GM12872 (cell line): Measurements from ENCODE around the gene PSME1.

Experiments used
- CTCF ChIP-seq: IDR thresholded peaks from 3 replicates; pipeline ENCODE4 v1.5.1; 2011; ENCODE audit warnings: low read depth, mild to moderate bottlenecking, low read length, moderate library complexity; ENCODE audit not compliant: insufficient read depth

The PSME1 gene

GRCh38 chr14:24119691-24120090, 16.3 kb upstream of the PSME1 start:
- no peak for TF ChIP-seq CTCF

DNA sequence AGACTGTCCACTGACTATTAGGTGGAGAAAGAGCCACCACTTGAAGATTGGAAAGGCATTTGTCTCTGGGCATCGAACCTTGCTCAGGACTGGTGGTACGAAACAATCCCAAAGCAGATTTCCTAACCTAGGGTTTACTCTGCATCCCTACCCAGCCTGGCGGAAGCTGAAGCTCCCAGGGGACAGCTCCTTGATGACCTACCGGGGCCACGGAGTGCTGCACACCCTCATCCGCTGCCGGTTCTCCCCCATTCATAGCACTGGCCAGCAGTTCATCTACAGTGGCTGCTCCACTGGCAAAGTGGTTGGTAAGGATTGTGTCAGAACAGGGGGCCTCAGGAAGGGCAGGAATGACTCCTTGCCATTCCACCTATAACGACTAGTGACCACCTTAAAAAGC, 14.8 kb upstream of the PSME1 start:
- TF ChIP-seq CTCF: no peak

DNA sequence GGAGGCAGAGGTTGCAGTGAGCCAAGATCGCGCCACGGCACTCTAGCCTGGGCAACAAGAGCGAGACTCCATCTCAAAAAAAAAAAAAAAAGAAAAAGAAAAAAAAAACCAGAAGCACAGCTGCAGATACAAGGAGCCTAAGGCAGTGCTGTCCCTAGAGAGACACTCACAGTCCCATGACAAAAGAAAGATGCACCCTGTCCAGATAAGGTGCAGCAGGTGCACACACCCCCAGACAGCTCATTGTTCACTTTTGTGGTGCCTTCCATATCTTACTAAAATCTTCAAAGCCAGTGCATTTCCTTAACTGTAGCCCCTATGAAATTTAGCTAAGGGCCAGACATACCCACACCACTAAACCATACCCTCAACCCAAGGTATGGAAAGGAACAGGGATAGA, 13.6 kb upstream of the PSME1 start:
- TF ChIP-seq CTCF: no peak

GRCh38 chr14:24122898-24123297, 13.1 kb upstream of the PSME1 start:
- no peak for TF ChIP-seq CTCF

GRCh38 chr14:24123424-24124417, 12.3 kb upstream of the PSME1 start:
- TF ChIP-seq CTCF: no peak

DNA sequence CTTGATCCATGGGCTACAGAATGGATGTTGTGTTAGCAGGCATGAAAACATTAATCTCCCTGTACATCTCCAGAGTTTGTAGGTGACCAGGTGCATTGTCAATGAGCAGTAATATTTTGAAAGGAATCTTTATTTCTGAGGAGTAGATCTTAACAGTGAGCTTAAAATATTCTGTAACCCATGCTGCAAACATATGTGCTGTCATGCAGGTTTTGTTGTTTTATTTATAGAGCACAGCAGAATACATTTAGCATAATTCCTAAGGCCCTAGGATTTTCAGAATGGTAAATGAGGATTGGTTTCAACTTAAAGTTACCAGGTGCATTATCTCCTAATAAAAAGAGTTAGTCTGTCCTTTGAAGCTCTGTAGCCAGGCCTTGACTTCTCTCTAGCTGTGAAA, 9.1 kb upstream of the PSME1 start:
- no peak for TF ChIP-seq CTCF

DNA sequence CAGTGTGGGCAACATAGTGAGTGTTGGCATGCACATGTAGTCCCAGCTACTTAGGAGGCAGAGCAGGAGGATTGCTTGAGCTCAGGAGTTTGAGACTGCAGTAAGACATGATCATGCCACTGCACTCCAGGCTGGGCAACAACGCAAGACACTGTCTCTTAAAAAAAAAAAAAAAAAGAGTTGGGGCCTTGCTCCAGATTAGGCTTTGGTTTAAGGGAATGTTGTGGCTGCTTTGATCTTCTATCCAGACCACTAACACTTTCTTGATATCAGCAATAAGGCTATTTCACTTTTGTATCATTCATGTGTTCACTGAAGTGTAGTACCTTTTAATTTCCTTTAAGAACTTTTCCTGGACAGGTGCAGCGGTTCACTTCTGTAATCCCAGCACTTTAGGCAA, 8.3 kb upstream of the PSME1 start:
- no peak for TF ChIP-seq CTCF
